Smooth muscle cell (in vitro differentiated cells): ENCODE measurements around the gene SRSF2. TPM values are rescaled to one million over a fixed set of nuclear protein-coding genes. Genes with fewer than 3 reads are reported as not detected.

Experiments
- DNase-seq: peaks from one replicate; lab custom pipeline; 2025; ENCODE audit not compliant: unreplicated experiment; lab: John Stamatoyannopoulos, UW
- H2AFZ ChIP-seq: fragments of 200-600 bp; sonication (generic); 2 replicates; pipeline ENCODE4 v1.6.0; 2016; ENCODE audit warnings: antibody characterized with exemption, low read depth, mild to moderate bottlenecking
- H3F3A ChIP-seq: fragments of 200-600 bp; sonication (generic); 2 replicates; pipeline ENCODE4 v1.6.0; 2017; ENCODE audit warnings: antibody characterized with exemption, low read depth
- H3K27ac ChIP-seq: fragments of 200-600 bp; sonication (generic); 2 replicates; pipeline ENCODE4 v1.5.1; 2016; ENCODE audit warnings: low read depth, mild to moderate bottlenecking
- H3K27me3 ChIP-seq: fragments of 200-600 bp; sonication (generic); 2 replicates; pipeline ENCODE4 v1.6.1; 2016; ENCODE audit warnings: low read depth, mild to moderate bottlenecking
- H3K36me3 ChIP-seq: fragments of 200-600 bp; sonication (generic); 2 replicates; pipeline ENCODE4 v1.5.1; 2016; ENCODE audit warnings: low read depth
- H3K4me1 ChIP-seq: fragments of 200-600 bp; sonication (generic); 2 replicates; pipeline ENCODE4 v1.5.1; 2016; ENCODE audit warnings: low read depth
- H3K4me2 ChIP-seq: fragments of 200-600 bp; sonication (generic); 2 replicates; pipeline ENCODE4 v1.6.0; 2016; ENCODE audit warnings: mild to moderate bottlenecking
- H3K4me3 ChIP-seq: fragments of 200-600 bp; sonication (generic); 2 replicates; pipeline ENCODE4 v1.5.1; 2016; ENCODE audit warnings: mild to moderate bottlenecking
- H3K79me2 ChIP-seq: fragments of 200-600 bp; sonication (generic); 2 replicates; pipeline ENCODE4 v1.6.0; 2016; ENCODE audit warnings: low read depth, mild to moderate bottlenecking
- H3K9ac ChIP-seq: fragments of 200-600 bp; sonication (generic); 2 replicates; pipeline ENCODE4 v1.6.0; 2016; ENCODE audit warnings: low read depth
- H3K9me3 ChIP-seq: fragments of 200-600 bp; sonication (generic); replicated peaks from 2 replicates; pipeline ENCODE4 v1.5.1; 2016; ENCODE audit warnings: low read depth
- H4K20me1 ChIP-seq: fragments of 200-600 bp; sonication (generic); 2 replicates; pipeline ENCODE4 v1.6.0; 2016; ENCODE audit warnings: low read depth
- CTCF ChIP-seq: fragments of 200-600 bp; sonication (generic); IDR thresholded peaks from 2 replicates; pipeline ENCODE4 v1.5.1; 2017; ENCODE audit warnings: borderline replicate concordance, mild to moderate bottlenecking, antibody characterized with exemption; ENCODE audit not compliant: insufficient read depth, poor library complexity, severe bottlenecking
- WGBS: methylation state at CpG from one replicate; pipeline ENCODE4 v1.1.7; 2016; ENCODE audit warnings: low lambda C conversion rate; 5-methylcytosine and 5-hydroxymethylcytosine counted together
- polyA plus RNA-seq: library from polyadenylated mRNA; unstranded; fragments of >200 nt; fragmentation: Nextera tagmentation; extraction: Ambion mirVana; gene quantifications from 2 replicates; pipeline ENCODE4 v1.2.1, GENCODE V29; 2016
- total RNA-seq: library from RNA; depleted of rRNA; stranded (reverse); fragments of >200 nt; gene quantifications from 2 replicates; pipeline ENCODE4 v1.2.3, GENCODE V29; 2014

Gene SRSF2
- total and polyA plus RNA-seq, 2 experiments from 2014 or later = 109 to 166 TPM

GRCh38 chr17:76758570-76758969, 21.4 kb upstream of the SRSF2 start:
- Histone ChIP-seq H4K20me1 (no peaks in the 10 kb centered on the region), H3K27me3 (no peaks in the 10 kb centered on the region), H3K9ac (no peak overlapping the region), H3K4me2 (no peak overlapping the region), H3K9me3 (no peaks in the 10 kb centered on the region), H3F3A (no peaks in the 10 kb centered on the region), H3K27ac (no peak overlapping the region), H3K4me1 (no peaks in the 10 kb centered on the region), H3K36me3 (no peaks in the 10 kb centered on the region), H3K79me2 (no peaks in the 10 kb centered on the region), H2AFZ (no peak overlapping the region), H3K4me3 (no peak overlapping the region)
- TF ChIP-seq CTCF = no peak
- no peak for DNase-seq
- 98% methylated on average over 3 of the region's 3 CpGs for whole genome bisulfite sequencing

GRCh38 chr17:76757256-76757655, 20.1 kb upstream of the SRSF2 start:
- no peak for TF ChIP-seq CTCF
- Histone ChIP-seq H3K9ac (no peak overlapping the region), H2AFZ (no peak overlapping the region), H3F3A (no peaks in the 10 kb centered on the region), H3K9me3 (no peaks in the 10 kb centered on the region), H3K79me2 (no peaks in the 10 kb centered on the region), H3K4me1 (no peaks in the 10 kb centered on the region), H3K4me3 (no peak overlapping the region), H3K36me3 (no peaks in the 10 kb centered on the region), H3K27me3 (no peaks in the 10 kb centered on the region), H3K27ac (no peak overlapping the region), H3K4me2 (no peak overlapping the region), H4K20me1 (no peaks in the 10 kb centered on the region)
- DNase-seq = no peak
- WGBS = 94% methylated on average over 5 of the region's 5 CpGs

- Histone ChIP-seq H3K4me3 (no peak overlapping the region), H3K9me3 (no peaks in the 10 kb centered on the region), H2AFZ (no peak overlapping the region), H3F3A (no peaks in the 10 kb centered on the region), H3K36me3 (no peaks in the 10 kb centered on the region), H3K4me1 (no peaks in the 10 kb centered on the region), H4K20me1 (no peaks in the 10 kb centered on the region), H3K9ac (no peak overlapping the region), H3K27me3 (no peaks in the 10 kb centered on the region), H3K27ac (no peak overlapping the region), H3K4me2 (no peak overlapping the region), H3K79me2 (no peaks in the 10 kb centered on the region)
- 97% methylated on average over 2 of the region's 2 CpGs for WGBS
- DNase-seq = no peak
- no peak for TF ChIP-seq CTCF
These were observed 18.2 kb upstream of the SRSF2 start for GRCh38 chr17:76755285-76755684.
